ENCODE data around the gene CCZ1. TPM values are rescaled to one million over a fixed set of nuclear protein-coding genes. Genes with fewer than 3 reads are reported as not detected.
"Not testable (repeated sequence)": the region's sequence is repeated elsewhere in the genome, so short reads cannot be mapped to it uniquely, and the experiment has no call there.

Gene CCZ1
- total and polyA plus RNA-seq, 9 donors = 36.0 to 63.5 (median 49.8) TPM

- Histone ChIP-seq H3K27me3 (ENCODE audit: control insufficient read depth, insufficient read depth, low read length) (peaks cover 3% of the 10 kb centered on the region), H3K4me1 (ENCODE audit: control insufficient read depth, insufficient read depth, low read length) (no peaks in the 10 kb centered on the region), H3K27ac (ENCODE audit: low read length) (no peak overlapping the region), H3K9me3 (replicated peaks; ENCODE audit: control insufficient read depth, low read depth, low read length) (no peaks in the 10 kb centered on the region), H3K36me3 (ENCODE audit: control insufficient read depth, insufficient read depth, low read length) (no peaks in the 10 kb centered on the region), H3K4me3 (ENCODE audit: low read length) (no peak overlapping the region)
- 100% methylated on average over 3 of the region's 6 CpGs for WGBS (ENCODE audit: insufficient coverage)
- DNase-seq = no peak
Observed at GRCh38 chr7:5867060-5867459, 31.5 kb upstream of the CCZ1 start.

- H3K36me3 ChIP-seq (ENCODE audit: control insufficient read depth, insufficient read depth, low read length); H3K27me3 ChIP-seq (ENCODE audit: control insufficient read depth, insufficient read depth, low read length); H3K9me3 ChIP-seq (replicated peaks; ENCODE audit: control insufficient read depth, low read depth, low read length); H3K27ac ChIP-seq (ENCODE audit: low read length); H3K4me1 ChIP-seq (ENCODE audit: control insufficient read depth, insufficient read depth, low read length); H3K4me3 ChIP-seq (ENCODE audit: low read length); DNase-seq: not testable (repeated sequence)
- WGBS (ENCODE audit: insufficient coverage) = 20% methylated on average over 1 of the region's 6 CpGs
Observed at GRCh38 chr7:5868928-5869341, 29.6 kb upstream of the CCZ1 start.

DNA sequence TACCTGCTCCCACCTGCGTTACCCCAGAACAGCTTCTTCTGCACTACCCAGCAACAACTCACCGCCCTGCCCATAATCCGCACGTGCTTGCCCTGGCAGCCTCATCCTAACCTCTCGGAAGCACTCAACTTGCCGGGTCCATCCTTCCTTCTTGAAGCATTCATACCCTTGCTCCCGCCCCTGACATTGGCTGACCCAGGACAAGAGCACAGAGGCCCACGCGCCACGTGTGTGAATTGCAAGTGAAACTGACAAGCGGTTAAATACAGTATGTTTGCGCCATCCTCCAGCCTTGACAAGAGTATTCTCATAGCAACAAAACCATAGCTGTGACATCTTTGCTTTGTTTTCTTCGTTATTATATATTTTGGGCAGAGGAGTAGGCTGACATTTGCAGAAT is 28.8 kb upstream of the CCZ1 start:
- WGBS (ENCODE audit: insufficient coverage) = 81% methylated on average over 8 of the region's 13 CpGs
- H3K27me3 ChIP-seq (ENCODE audit: control insufficient read depth, insufficient read depth, low read length) = peaks cover 3% of the 10 kb centered on the region

DNA sequence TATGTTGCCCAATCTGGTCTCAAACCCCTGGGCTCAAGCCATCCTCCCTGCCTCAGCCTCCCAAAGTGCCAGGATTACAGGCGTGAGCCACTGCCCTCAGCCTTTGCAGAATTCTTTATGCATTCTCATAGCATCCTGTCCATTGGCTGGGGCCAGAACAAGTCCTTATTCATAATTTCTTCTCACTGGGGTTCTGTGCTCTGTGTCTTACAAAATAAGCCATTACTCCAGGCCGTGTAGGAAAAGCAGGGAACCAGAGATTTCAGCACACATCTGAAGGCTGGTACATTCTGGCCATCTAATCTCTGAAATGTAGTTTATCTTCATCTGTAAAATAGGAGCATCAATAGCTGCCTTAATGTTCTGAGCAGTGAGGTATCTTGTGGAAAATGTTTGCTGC is 28.2 kb upstream of the CCZ1 start:
- no peak overlapping the region for H3K4me3 ChIP-seq (ENCODE audit: low read length)
- H3K27ac ChIP-seq (ENCODE audit: low read length) = no peak overlapping the region
- no peaks in the 10 kb centered on the region for H3K9me3 ChIP-seq (replicated peaks; ENCODE audit: control insufficient read depth, low read depth, low read length)
- DNase-seq = no peak
- 59% methylated on average over 2 of the region's 2 CpGs for WGBS (ENCODE audit: insufficient coverage)
- no peaks in the 10 kb centered on the region for H3K36me3 ChIP-seq (ENCODE audit: control insufficient read depth, insufficient read depth, low read length)
- peaks cover 3% of the 10 kb centered on the region for H3K27me3 ChIP-seq (ENCODE audit: control insufficient read depth, insufficient read depth, low read length)
- H3K4me1 ChIP-seq (ENCODE audit: control insufficient read depth, insufficient read depth, low read length) = no peaks in the 10 kb centered on the region

More for the DNA sequence above, 28.8 kb upstream of the CCZ1 start:
- Histone ChIP-seq H3K4me3 (ENCODE audit: low read length) (no peak overlapping the region), H3K36me3 (ENCODE audit: control insufficient read depth, insufficient read depth, low read length) (no peaks in the 10 kb centered on the region), H3K4me1 (ENCODE audit: control insufficient read depth, insufficient read depth, low read length) (no peaks in the 10 kb centered on the region), H3K9me3 (replicated peaks; ENCODE audit: control insufficient read depth, low read depth, low read length) (no peaks in the 10 kb centered on the region), H3K27ac (ENCODE audit: low read length) (no peak overlapping the region)
- no peak for DNase-seq

DNA sequence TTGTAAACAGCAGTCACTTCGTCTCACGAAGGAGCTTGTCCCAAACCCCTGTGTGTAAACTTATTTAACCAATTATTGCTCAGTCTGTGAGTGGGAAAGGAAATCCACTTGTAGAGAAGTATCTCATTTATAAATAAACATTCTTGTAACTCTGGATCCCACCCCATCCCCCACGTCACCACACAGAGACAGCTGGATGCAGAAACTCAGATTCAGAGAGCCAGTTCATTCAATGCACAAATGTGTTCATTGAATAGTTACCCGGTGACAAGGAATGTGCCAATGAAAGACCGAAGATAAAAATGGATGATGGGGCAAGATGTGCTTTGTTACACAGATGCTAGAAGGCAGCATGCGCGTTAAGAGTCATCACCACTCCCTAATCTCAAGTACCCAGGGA is 26.2 kb upstream of the CCZ1 start:
- no peaks in the 10 kb centered on the region for H3K4me1 ChIP-seq (ENCODE audit: control insufficient read depth, insufficient read depth, low read length)
- WGBS (ENCODE audit: insufficient coverage) = no CpG with 5 or more reads among the region's 7 CpGs
- no peaks in the 10 kb centered on the region for H3K9me3 ChIP-seq (replicated peaks; ENCODE audit: control insufficient read depth, low read depth, low read length)
- H3K27me3 ChIP-seq (ENCODE audit: control insufficient read depth, insufficient read depth, low read length) = no peaks in the 10 kb centered on the region
- H3K27ac ChIP-seq (ENCODE audit: low read length) = no peak overlapping the region
- no peak for DNase-seq
- no peak overlapping the region for H3K4me3 ChIP-seq (ENCODE audit: low read length)
- no peaks in the 10 kb centered on the region for H3K36me3 ChIP-seq (ENCODE audit: control insufficient read depth, insufficient read depth, low read length)

DNA sequence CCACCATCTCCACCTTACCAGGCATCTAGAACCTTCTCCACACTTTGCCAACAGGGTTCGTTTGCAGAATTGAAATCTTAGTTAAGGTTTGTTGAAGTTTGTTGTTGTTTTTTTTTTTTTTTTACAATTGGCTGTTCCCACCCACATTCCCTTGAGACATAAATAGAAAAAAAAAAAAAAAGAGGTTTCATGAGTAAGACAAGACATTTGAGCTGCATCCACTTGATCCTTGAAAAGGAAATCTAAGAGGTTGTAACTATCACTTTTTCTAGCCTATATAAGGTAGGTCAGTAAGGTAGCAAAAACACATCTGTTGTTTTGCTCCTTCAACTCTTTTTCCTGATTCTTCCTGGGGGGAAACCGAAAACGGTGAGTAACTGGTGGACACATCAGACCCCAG is 18.9 kb upstream of the CCZ1 start:
- H3K27me3 ChIP-seq (ENCODE audit: control insufficient read depth, insufficient read depth, low read length); H3K36me3 ChIP-seq (ENCODE audit: control insufficient read depth, insufficient read depth, low read length); H3K27ac ChIP-seq (ENCODE audit: low read length); H3K9me3 ChIP-seq (replicated peaks; ENCODE audit: control insufficient read depth, low read depth, low read length); H3K4me1 ChIP-seq (ENCODE audit: control insufficient read depth, insufficient read depth, low read length); DNase-seq; H3K4me3 ChIP-seq (ENCODE audit: low read length): not testable (repeated sequence)
- WGBS (ENCODE audit: insufficient coverage) = no CpG with 5 or more reads among the region's 3 CpGs

DNA sequence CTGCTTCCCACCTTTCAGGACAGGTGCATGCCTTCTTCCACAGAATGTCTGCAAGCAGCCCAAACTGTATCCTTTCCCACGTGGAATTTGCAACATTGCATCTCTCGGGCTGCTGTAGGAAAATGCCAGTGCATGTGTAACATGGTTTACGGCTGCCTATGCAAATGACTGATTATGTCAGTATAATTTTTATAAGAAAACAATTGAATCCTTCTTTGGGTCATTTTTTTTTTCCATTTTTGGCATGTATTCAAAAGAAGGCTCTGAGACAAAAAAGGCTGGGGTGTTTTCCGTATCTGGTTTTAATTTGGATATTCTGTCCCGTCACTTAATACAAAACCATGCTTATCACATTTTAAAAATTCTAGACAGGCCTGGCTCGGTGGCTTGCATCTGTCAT is 18.4 kb upstream of the CCZ1 start:
- H3K9me3 ChIP-seq (replicated peaks; ENCODE audit: control insufficient read depth, low read depth, low read length); H3K36me3 ChIP-seq (ENCODE audit: control insufficient read depth, insufficient read depth, low read length); DNase-seq; H3K27ac ChIP-seq (ENCODE audit: low read length); H3K27me3 ChIP-seq (ENCODE audit: control insufficient read depth, insufficient read depth, low read length); H3K4me3 ChIP-seq (ENCODE audit: low read length); H3K4me1 ChIP-seq (ENCODE audit: control insufficient read depth, insufficient read depth, low read length): not testable (repeated sequence)
- 20% methylated on average over 2 of the region's 6 CpGs for WGBS (ENCODE audit: insufficient coverage)

DNA sequence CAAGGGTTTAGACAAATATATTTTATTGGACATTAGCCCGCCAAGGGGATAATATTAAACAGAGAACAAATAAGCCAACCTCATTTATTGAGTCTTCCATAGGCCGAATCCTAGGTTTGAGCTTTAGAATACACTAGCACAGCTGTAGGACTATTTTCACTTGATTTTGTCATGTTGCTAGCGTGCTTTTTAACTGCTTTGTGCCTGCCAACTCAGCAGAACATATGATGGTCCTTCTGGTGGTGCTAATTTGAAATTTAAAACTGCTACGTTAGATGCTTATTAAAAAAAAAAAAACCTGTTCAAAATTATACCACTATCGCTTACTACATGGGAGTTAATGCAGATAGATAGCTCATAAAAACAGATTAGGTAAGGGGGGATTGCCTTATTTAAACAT is 14.1 kb upstream of the CCZ1 start:
- not testable (repeated sequence) for H3K9me3 ChIP-seq (replicated peaks; ENCODE audit: control insufficient read depth, low read depth, low read length); DNase-seq; H3K4me3 ChIP-seq (ENCODE audit: low read length); H3K4me1 ChIP-seq (ENCODE audit: control insufficient read depth, insufficient read depth, low read length); H3K27me3 ChIP-seq (ENCODE audit: control insufficient read depth, insufficient read depth, low read length); H3K36me3 ChIP-seq (ENCODE audit: control insufficient read depth, insufficient read depth, low read length); H3K27ac ChIP-seq (ENCODE audit: low read length)
- no CpG with 5 or more reads among the region's 5 CpGs for WGBS (ENCODE audit: insufficient coverage)

GRCh38 chr7:5888021-5888420 is 10.5 kb upstream of the CCZ1 start:
- not testable (repeated sequence) for H3K9me3 ChIP-seq (replicated peaks; ENCODE audit: control insufficient read depth, low read depth, low read length); H3K36me3 ChIP-seq (ENCODE audit: control insufficient read depth, insufficient read depth, low read length); DNase-seq; H3K27ac ChIP-seq (ENCODE audit: low read length); H3K27me3 ChIP-seq (ENCODE audit: control insufficient read depth, insufficient read depth, low read length); H3K4me3 ChIP-seq (ENCODE audit: low read length); H3K4me1 ChIP-seq (ENCODE audit: control insufficient read depth, insufficient read depth, low read length)
- 52% methylated on average over 3 of the region's 5 CpGs for WGBS (ENCODE audit: insufficient coverage)

- H3K27ac ChIP-seq (ENCODE audit: low read length); H3K27me3 ChIP-seq (ENCODE audit: control insufficient read depth, insufficient read depth, low read length); H3K9me3 ChIP-seq (replicated peaks; ENCODE audit: control insufficient read depth, low read depth, low read length); H3K4me3 ChIP-seq (ENCODE audit: low read length); DNase-seq; H3K4me1 ChIP-seq (ENCODE audit: control insufficient read depth, insufficient read depth, low read length); H3K36me3 ChIP-seq (ENCODE audit: control insufficient read depth, insufficient read depth, low read length): not testable (repeated sequence)
- WGBS (ENCODE audit: insufficient coverage) = no CpG with 5 or more reads among the region's 2 CpGs
Observed at GRCh38 chr7:5890244-5890643, 8.3 kb upstream of the CCZ1 start.

- WGBS (ENCODE audit: insufficient coverage) = 96% methylated on average over 7 of the region's 9 CpGs
- H3K4me1 ChIP-seq (ENCODE audit: control insufficient read depth, insufficient read depth, low read length) = no peaks in the 10 kb centered on the region
- H3K9me3 ChIP-seq (replicated peaks; ENCODE audit: control insufficient read depth, low read depth, low read length) = no peaks in the 10 kb centered on the region
- H3K4me3 ChIP-seq (ENCODE audit: low read length) = no peak overlapping the region
- H3K27ac ChIP-seq (ENCODE audit: low read length) = no peak overlapping the region
- no peaks in the 10 kb centered on the region for H3K27me3 ChIP-seq (ENCODE audit: control insufficient read depth, insufficient read depth, low read length)
- DNase-seq = no peak
- H3K36me3 ChIP-seq (ENCODE audit: control insufficient read depth, insufficient read depth, low read length) = no peaks in the 10 kb centered on the region
Observed at GRCh38 chr7:5892498-5892897, 6.0 kb upstream of the CCZ1 start.
